Liver (tissue), 9 donors: ENCODE data around the gene EDA2R. TPM values are rescaled to one million over a fixed set of nuclear protein-coding genes. Genes with fewer than 3 reads are reported as not detected.

Source experiments
- DNase-seq: peaks from one replicate; pipeline ENCODE4 v3.0.0-alpha.2; 2017; ENCODE audit warnings: low spot score
- H3K27ac ChIP-seq, 2 donors: one replicate each; pipeline ENCODE4 v1.7.0; 2013; ENCODE audit warnings: inconsistent platforms in 2 of 2, low read length in 2 of 2, control low read depth in 1 of 2, low read depth in 1 of 2, mild to moderate bottlenecking in 1 of 2
- H3K27me3 ChIP-seq, 4 donors: one replicate each; pipeline versions ENCODE4 v1.6.1 to v1.7.0; 2013; ENCODE audit warnings: low read length in 3 of 4, inconsistent platforms in 1 of 4, mild to moderate bottlenecking in 1 of 4, moderate library complexity in 1 of 4; ENCODE audit not compliant: control insufficient read depth in 4 of 4, insufficient read depth in 4 of 4
- H3K36me3 ChIP-seq, 4 donors: one replicate each; pipeline versions ENCODE4 v1.6.1 to v1.7.0; 2013; ENCODE audit warnings: low read length in 3 of 4, mild to moderate bottlenecking in 3 of 4, low read depth in 1 of 4, moderate library complexity in 1 of 4; ENCODE audit not compliant: control insufficient read depth in 4 of 4, insufficient read depth in 3 of 4
- H3K4me1 ChIP-seq, 4 donors: one replicate each; pipeline versions ENCODE4 v1.6.1 to v1.7.0; 2013; ENCODE audit warnings: low read length in 3 of 4, mild to moderate bottlenecking in 3 of 4, moderate library complexity in 1 of 4; ENCODE audit not compliant: control insufficient read depth in 4 of 4, insufficient read depth in 4 of 4
- H3K4me3 ChIP-seq, 3 donors: one replicate each; pipeline versions ENCODE4 v1.6.1 to v1.7.0; 2013; ENCODE audit warnings: low read length in 3 of 3, control low read depth in 1 of 3, low read depth in 1 of 3, mild to moderate bottlenecking in 1 of 3
- H3K9ac ChIP-seq, 2 donors: one replicate each; pipeline ENCODE4 v1.7.0; 2013; ENCODE audit warnings: low read length in 2 of 2, mild to moderate bottlenecking in 2 of 2, moderate library complexity in 2 of 2, control low read depth in 1 of 2, low read depth in 1 of 2
- H3K9me3 ChIP-seq, 4 donors: one replicate each; pipeline versions ENCODE4 v1.6.1 to v1.7.0; 2013; ENCODE audit warnings: low read length in 3 of 4; ENCODE audit not compliant: control insufficient read depth in 4 of 4
- EGR1 ChIP-seq, 2 donors: IDR thresholded peaks; 2 replicates each; pipeline ENCODE4 v1.6.1; 2016 to 2018; ENCODE audit warnings: antibody characterized with exemption in 2 of 2, low read depth in 2 of 2
- FOXA1 ChIP-seq: IDR thresholded peaks from 2 replicates; pipeline ENCODE4 v1.6.1; 2016; ENCODE audit warnings: antibody characterized with exemption
- FOXA2 ChIP-seq: IDR thresholded peaks from 2 replicates; pipeline ENCODE4 v1.6.1; 2016; ENCODE audit warnings: antibody characterized with exemption
- HNF4A ChIP-seq, 2 donors: conservative IDR thresholded peaks; 2 replicates each; pipeline ENCODE4 v1.6.1; 2016; ENCODE audit warnings: antibody characterized with exemption in 2 of 2, mild to moderate bottlenecking in 2 of 2
- HNF4G ChIP-seq: IDR thresholded peaks from 2 replicates; pipeline ENCODE4 v1.6.1; 2016; ENCODE audit warnings: antibody characterized with exemption
- JUND ChIP-seq, 2 donors: IDR thresholded peaks; 2 replicates each; pipeline ENCODE4 v1.6.1; 2016; ENCODE audit warnings: antibody characterized with exemption in 2 of 2
- NR2F2 ChIP-seq: IDR thresholded peaks from 2 replicates; pipeline ENCODE4 v1.6.1; 2016; ENCODE audit warnings: antibody characterized with exemption
- RAD21 ChIP-seq, 2 donors: IDR thresholded peaks; 2 replicates each; pipeline ENCODE4 v1.6.1; 2016; ENCODE audit warnings: antibody characterized with exemption in 2 of 2, mild to moderate bottlenecking in 2 of 2
- REST ChIP-seq: IDR thresholded peaks from 2 replicates; pipeline ENCODE4 v1.6.1; 2016; ENCODE audit warnings: antibody characterized with exemption, mild to moderate bottlenecking
- SP1 ChIP-seq: IDR thresholded peaks from 2 replicates; pipeline ENCODE4 v1.6.1; 2018; ENCODE audit warnings: antibody characterized with exemption, mild to moderate bottlenecking
- TAF1 ChIP-seq: conservative IDR thresholded peaks from 2 replicates; pipeline ENCODE4 v1.6.1; 2016; ENCODE audit warnings: antibody characterized with exemption, mild to moderate bottlenecking
- whole genome bisulfite sequencing: extraction: QIAGEN DNeasy Blood & Tissue Kit; methylation state at CpG from one replicate; pipeline ENCODE4 v1.1.7; 2013; 5-methylcytosine and 5-hydroxymethylcytosine counted together
- polyA plus RNA-seq, 2 donors: library from polyadenylated mRNA; stranded (reverse) in 1 of 2; unstranded in 1 of 2; fragments of 200-250 nt in 1 of 2; fragments of >200 nt in 1 of 2; fragmentation: Nextera tagmentation in 1 of 2; extraction: Ambion mirVana in 1 of 2; gene quantifications; one replicate each; pipeline versions ENCODE4 v1.2.1 to v1.2.3, GENCODE V29; 2013 to 2015
- total RNA-seq, 2 donors: library from RNA; depleted of rRNA; stranded (reverse); fragments of >200 nt; gene quantifications; one replicate each; pipeline ENCODE4 v1.2.3, GENCODE V29; 2014
- TF ChIP-seq, protein P1 (sequence below): IDR thresholded peaks from 2 replicates; pipeline ENCODE4 v1.6.1; 2016; ENCODE audit warnings: antibody characterized with exemption
- donor health status: healthy.
- donor health status: healthy.
- donor health status: healthy.
- donor health status: healthy.
- donor health status: healthy.

The EDA2R gene
- total and polyA plus RNA-seq, 4 donors, result 0.01 to 0.09 TPM; not detected in 2

DNA sequence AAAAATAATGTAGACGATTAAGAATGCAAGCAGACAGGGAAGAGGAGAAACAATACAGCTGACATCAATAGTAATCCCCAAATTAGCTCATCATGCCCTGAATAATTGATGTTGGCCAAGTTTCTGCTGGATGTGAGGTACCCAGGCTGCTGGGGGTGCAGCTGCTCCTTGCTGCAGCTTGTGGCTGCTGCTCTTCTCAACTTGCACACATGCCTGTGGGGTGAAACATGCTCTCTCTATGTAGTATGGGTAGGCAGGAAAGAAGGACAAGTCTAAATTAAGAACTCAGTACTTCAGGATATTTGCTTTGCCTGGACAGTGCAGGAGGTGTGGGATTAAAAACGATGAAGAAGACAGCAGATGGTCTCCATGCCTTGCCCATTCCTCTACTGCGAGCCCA lies 16.7 kb downstream of the EDA2R start:
- no peak overlapping the region for H3K4me3 ChIP-seq
- no peaks in the 10 kb centered on the region for H3K4me1 ChIP-seq
- no peak for TF ChIP-seq RAD21 (IDR thresholded peaks at IDR 0.05)
- no peak for TF ChIP-seq SP1
- no peak for TF ChIP-seq HNF4A (conservative IDR thresholded peaks at IDR 0.05)
- TF ChIP-seq FOXA1, result no peak
- no peak for TF ChIP-seq REST
- no peak for TF ChIP-seq TAF1
- TF ChIP-seq, protein P1, sequence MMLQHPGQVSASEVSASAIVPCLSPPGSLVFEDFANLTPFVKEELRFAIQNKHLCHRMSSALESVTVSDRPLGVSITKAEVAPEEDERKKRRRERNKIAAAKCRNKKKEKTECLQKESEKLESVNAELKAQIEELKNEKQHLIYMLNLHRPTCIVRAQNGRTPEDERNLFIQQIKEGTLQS, result no peak
- no peak for TF ChIP-seq FOXA2
- WGBS, result 73% methylated on average over 3 of the region's 3 CpGs
- peaks cover 0 to 2% (median 0%) of the 10 kb centered on the region in 4 donors for H3K27me3 ChIP-seq
- no peak for DNase-seq
- no peaks in the 10 kb centered on the region for H3K9me3 ChIP-seq
- no peak overlapping the region for H3K9ac ChIP-seq
- H3K27ac ChIP-seq, result no peak overlapping the region
- H3K36me3 ChIP-seq, result no peaks in the 10 kb centered on the region

DNA sequence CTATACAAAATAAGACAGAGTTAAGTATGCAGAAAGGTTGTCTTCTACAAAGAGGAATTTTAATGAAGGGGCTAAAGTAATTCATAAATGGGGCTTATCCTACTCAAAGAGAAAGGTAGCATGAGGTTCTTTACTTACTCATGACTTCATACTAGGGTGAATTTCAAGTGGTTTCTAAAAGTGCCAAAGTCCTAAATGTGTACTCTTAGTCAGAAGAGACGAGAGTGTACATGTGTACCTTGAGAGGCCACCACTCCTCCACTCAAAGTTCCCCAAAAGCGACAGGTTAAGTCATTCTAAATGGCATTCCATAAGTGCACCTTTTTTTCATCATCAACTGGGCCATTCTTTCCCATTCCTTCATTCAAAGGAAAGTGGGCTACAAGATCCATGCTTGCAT lies 21.9 kb downstream of the EDA2R start:
- H3K9me3 ChIP-seq, result peaks cover 0 to 3% (median 0%) of the 10 kb centered on the region in 4 donors
- H3K36me3 ChIP-seq, result no peaks in the 10 kb centered on the region
- DNase-seq, result no peak
- no peak overlapping the region for H3K9ac ChIP-seq
- H3K27me3 ChIP-seq, result no peaks in the 10 kb centered on the region
- no peaks in the 10 kb centered on the region for H3K4me1 ChIP-seq
- WGBS, result 64% methylated on average over 2 of the region's 2 CpGs
- H3K27ac ChIP-seq, result no peak overlapping the region
- H3K4me3 ChIP-seq, result no peak overlapping the region
- TF ChIP-seq SP1, result no peak
- TF ChIP-seq NR2F2, result no peak
- no peak for TF ChIP-seq TAF1
- TF ChIP-seq, protein P1, result no peak
- no peak for TF ChIP-seq EGR1 (IDR thresholded peaks at IDR 0.05; ENCODE audit: low read depth in 2 of 2)
- TF ChIP-seq HNF4G, result no peak
- no peak for TF ChIP-seq REST
- TF ChIP-seq JUND (IDR thresholded peaks at IDR 0.05), result no peak
